Right ventricle myocardium superior (tissue), 1 donor: ENCODE measurements around the gene CMTM1. TPM values are rescaled to one million over a fixed set of nuclear protein-coding genes. Genes with fewer than 3 reads are reported as not detected.
"Not testable (repeated sequence)": the region's sequence is repeated elsewhere in the genome, so short reads cannot be mapped to it uniquely, and the experiment has no call there.

Experiments
- ATAC-seq: fragments of 200-7000 bp; cut with Tn5 transposase; one replicate; pipeline ENCODE4 v1.9.1; 2020; ENCODE audit warnings: mild to moderate bottlenecking; ENCODE audit not compliant: poor library complexity
- DNase-seq: peaks from one replicate; pipeline ENCODE4 v3.0.0-alpha.2; 2020
- intact Hi-C: fragments of 100-400 bp; cut with DNase I; formaldehyde crosslinking; loops from one replicate; pipeline ENCODE4 v1.11.2; 2022
- total RNA-seq: library from RNA; stranded (reverse); fragmentation: NEBNext Ultra II Directional; extraction: Animal tissue kit (Norgen Biotek cat#: 25700); gene quantifications from one replicate; pipeline ENCODE4 v1.2.1, GENCODE V29; 2021
- donor health status: DM: no; HTN: yes; CAD: no; lungs with severe emphysema.

Gene CMTM1
- total RNA-seq, 1 donor from 2014 or later: 1.3 TPM

DNA sequence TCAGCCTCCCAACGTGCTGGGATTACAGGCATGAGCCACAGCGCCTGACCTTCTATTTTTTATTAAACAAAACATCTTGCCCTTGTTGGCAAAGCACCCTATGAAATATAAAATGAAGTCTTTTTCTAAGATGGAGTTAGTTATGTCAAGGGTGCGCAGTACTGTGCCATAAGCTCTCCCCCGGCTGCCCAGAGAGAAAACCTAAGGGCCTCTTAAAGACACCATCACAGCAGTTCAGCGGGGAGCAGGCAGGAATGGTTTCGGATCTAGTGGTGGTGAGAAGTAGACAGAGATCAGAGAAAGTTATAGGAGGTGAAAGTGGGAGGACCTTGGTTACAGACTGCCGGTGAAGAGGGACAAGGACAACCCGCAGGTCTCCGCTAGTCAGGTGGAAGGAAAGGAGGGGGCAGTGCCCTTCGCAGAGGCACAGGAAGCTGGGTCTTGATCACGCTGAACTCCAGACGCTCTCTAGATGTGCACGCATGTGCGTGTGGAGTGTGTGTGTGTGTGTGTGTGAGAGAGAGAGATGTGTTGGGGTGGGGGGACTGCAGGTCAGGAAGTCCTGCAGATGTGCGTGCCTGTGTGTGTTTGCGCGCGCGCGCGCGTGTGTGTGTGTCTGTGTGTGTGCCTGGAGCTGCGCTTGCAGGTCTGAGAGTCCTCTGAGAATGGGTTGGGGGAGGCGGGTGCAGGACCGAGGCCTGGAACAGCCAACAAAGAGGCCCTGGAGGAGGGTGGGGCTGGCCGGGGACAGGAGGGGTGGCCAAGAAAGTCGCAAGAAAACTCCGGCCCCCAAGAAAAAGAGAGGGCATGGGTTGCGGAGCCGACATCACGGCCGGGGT lies 37.5 kb downstream of the CMTM1 start:
- ATAC-seq: peak; percentile 43
- intact Hi-C loops: loop anchor here (5.0 kb wide), 1 partner anchor 196 kb away; no protein-coding TSS in a partner anchor

GRCh38 chr16:66604376-66605176 lies 38.3 kb downstream of the CMTM1 start, which contains the start of gene CMTM3:
CMTM3 (plus strand) TSS chr16:66604704; CDS start chr16:66604806, 102 bp downstream.
- DNase-seq (peak; percentile 82), ATAC-seq (peak; percentile 70)
- intact Hi-C loops: loop anchor here (5.0 kb wide), 2 partner anchors 197 to 263 kb away; no protein-coding TSS in a partner anchor

More for the DNA sequence above, 37.5 kb downstream of the CMTM1 start:
- peak; percentile 83 for DNase-seq

DNA sequence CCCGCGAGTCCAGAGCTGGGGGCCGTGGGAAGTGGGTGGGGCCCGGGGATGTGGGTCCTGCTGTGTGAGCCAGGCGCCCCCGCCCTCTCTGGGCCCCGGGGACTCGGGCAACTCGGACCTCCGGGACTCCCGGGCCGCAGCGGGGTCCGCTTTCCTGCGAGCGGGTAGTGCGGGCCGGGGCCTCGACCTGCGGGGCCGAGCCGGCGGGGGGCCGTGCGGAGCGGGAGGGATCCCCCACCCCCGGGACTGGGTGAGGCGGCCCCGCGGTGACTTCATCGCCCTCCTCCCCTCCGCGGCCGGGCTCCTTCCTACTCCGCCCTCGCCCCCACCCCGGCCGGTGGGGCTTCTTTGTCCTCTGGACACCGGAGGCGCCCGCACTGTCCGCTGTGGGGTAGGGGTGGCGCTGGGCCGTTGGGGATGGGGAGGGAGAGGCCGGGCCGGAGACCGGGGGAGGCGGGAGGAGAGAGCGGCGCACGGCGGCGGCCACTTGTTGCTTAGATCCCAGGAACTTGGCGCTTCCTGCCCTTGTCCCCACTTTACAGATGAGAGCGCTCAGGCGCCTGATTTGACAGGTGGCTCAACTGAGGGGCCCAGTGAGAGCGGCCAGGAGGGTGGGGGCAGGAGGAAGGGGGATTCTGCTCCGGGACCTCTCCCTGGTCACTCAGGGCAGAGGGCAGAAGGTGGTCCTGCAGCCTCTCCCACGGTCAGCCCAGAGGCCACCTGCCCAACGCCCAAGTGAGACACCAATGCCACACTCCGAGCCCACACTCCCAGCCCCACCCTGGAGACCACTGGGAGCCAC lies 39.1 kb downstream of the CMTM1 start:
- ATAC-seq: peak; percentile 57
- intact Hi-C loops: loop anchor here (5.0 kb wide), 1 partner anchor 262 kb away; no protein-coding TSS in a partner anchor
- peak; percentile 82 for DNase-seq

- ATAC-seq: no peak
These were observed 39.9 kb downstream of the CMTM1 start for GRCh38 chr16:66605979-66606751.

GRCh38 chr16:66608241-66609138 lies 42.3 kb downstream of the CMTM1 start:
- DNase-seq (peak; percentile 93), ATAC-seq (peak; percentile 61)
- intact Hi-C loops: loop anchor here (5.0 kb wide), 1 partner anchor 259 kb away; no protein-coding TSS in a partner anchor

More at GRCh38 chr16:66605979-66606751, 39.9 kb downstream of the CMTM1 start:
- intact Hi-C loops: loop anchor here (5.0 kb wide), 1 partner anchor 261 kb away; no protein-coding TSS in a partner anchor
- DNase-seq: no peak

DNA sequence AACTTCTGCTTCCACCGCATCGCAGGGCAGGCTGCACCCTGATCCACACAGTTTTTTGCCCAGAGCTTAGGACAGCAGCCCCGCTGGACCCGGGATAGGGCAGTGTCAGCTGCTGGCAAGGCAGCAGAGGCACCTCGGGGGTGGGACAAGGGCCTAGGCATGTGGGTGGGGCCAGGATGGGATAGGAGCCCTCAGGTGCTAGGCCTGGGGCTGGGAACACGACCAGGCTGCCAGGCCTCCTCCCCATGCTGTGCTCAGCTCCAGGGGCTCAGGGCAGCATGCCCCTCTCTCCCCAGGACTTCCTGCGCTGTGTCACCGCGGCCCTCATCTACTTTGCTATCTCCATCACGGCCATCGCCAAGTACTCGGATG lies 42.9 kb downstream of the CMTM1 start:
- DNase-seq (no peak), ATAC-seq (no peak)
- intact Hi-C loops: loop anchor here (5.0 kb wide), 1 partner anchor 258 kb away; no protein-coding TSS in a partner anchor

- ATAC-seq (no peak), DNase-seq (no peak)
- intact Hi-C loops: no loop called here
These were observed 44.0 kb downstream of the CMTM1 start for GRCh38 chr16:66610111-66610820.

DNA sequence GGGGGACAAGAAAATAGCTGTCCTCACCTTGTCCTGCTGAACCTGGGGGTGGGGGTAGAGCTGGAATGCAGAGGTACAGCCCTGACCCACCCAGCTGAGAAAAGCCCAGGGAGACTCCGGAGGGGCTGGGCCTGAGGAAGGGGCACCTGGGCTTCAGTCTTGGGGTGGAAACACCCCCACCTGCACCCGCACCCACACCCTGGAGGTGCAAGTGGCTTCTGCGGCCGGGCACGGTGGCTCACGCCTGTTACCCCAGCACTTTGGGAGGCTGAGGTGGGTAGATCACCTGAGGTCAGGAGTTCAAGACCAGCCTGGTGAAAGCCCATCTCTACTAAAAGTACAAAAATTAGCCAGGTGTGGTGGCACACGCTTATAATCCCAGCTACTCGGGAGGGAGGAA lies 45.7 kb downstream of the CMTM1 start:
- ATAC-seq, intact Hi-C loops, DNase-seq: not testable (repeated sequence)

- ATAC-seq: no peak
- intact Hi-C loops: no loop called here
These were observed 46.2 kb downstream of the CMTM1 start for GRCh38 chr16:66612422-66612821.

DNA sequence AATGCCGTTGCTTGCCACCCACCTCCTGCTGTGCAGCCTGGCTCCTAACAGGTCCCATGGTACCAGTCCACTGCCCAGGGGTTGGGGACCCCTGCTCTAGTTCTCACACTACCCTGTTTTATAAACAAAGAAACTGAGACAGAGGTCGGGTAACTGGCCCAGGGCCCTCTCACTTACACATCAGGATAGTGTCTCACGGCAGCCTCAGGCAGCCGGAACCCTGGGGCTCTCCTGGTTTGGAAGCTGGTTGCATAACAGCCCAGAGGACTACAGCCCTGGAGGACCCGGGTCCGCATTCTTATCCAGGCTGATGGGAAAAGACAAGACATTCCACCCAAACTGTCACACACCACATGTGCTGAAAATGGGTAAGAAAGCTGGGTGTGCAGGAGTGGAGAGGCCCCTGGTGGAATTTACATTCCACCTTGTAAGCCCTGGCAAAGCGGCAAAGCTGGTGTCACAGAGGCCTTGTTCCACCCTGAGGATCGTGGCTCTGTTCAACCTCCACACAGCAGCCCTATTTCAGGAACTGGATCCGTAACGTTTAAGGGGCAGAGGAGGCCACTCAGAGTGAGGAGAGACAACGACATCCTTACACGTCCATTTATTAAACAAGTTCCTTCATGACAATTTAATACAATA lies 48.0 kb downstream of the CMTM1 start:
- intact Hi-C loops: no loop called here
- ATAC-seq (no peak), DNase-seq (no peak)

More at GRCh38 chr16:66612422-66612821, 46.2 kb downstream of the CMTM1 start:
- DNase-seq: no peak

DNA sequence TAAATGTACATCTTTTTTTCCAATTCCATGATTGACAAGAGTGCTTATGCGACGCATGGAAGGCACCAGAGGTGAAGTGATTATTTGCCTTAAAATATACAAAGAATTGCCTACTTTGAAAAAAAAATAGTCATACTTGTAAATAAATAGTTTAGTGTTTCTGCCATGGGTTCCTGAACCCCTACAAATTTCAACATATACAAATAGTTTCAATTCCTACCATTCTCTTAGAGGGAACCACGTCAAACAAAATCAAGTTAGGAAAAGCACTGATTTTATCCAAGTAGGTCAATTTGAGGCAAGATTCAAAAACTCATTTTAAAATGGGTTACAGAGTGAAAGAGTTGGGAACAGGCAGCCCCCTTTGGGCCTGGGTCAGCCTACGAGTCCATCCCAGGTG lies 49.9 kb downstream of the CMTM1 start:
- intact Hi-C loops: no loop called here
- no peak for ATAC-seq

GRCh38 chr16:66616592-66616991 lies 50.4 kb downstream of the CMTM1 start:
- DNase-seq: no peak
- intact Hi-C loops: no loop called here
- ATAC-seq: no peak

More for the DNA sequence above, 49.9 kb downstream of the CMTM1 start:
- DNase-seq: no peak

- no peak for ATAC-seq
- no peak for DNase-seq
- intact Hi-C loops: no loop called here
These were observed 50.8 kb downstream of the CMTM1 start for GRCh38 chr16:66617010-66617434.

- ATAC-seq (no peak), DNase-seq (no peak)
- intact Hi-C loops: no loop called here
These were observed 51.5 kb downstream of the CMTM1 start for GRCh38 chr16:66617728-66618127.

GRCh38 chr16:66618588-66619375 lies 52.5 kb downstream of the CMTM1 start:
- intact Hi-C loops: no loop called here
- ATAC-seq: peak; percentile 45

More at GRCh38 chr16:66618588-66619375, 52.5 kb downstream of the CMTM1 start:
- no peak for DNase-seq
